Endodermal cell (in vitro differentiated cells): Measurements from ENCODE around the gene LNPK. TPM values are rescaled to one million over a fixed set of nuclear protein-coding genes. Genes with fewer than 3 reads are reported as not detected.

Experiments used
- DNase-seq: peaks from one replicate; pipeline ENCODE4 v3.0.0-alpha.2; 2017
- H3K27ac ChIP-seq: 2 replicates; pipeline ENCODE4 v1.5.1; 2013; ENCODE audit warnings: mild to moderate bottlenecking, low read depth, low read length, moderate library complexity
- H3K27me3 ChIP-seq: 2 replicates; pipeline ENCODE4 v1.6.1; 2013; ENCODE audit warnings: mild to moderate bottlenecking, low read length, moderate library complexity; ENCODE audit not compliant: insufficient read depth, control insufficient read depth, poor library complexity, severe bottlenecking
- H3K36me3 ChIP-seq: 2 replicates; pipeline ENCODE4 v1.7.0; 2013; ENCODE audit warnings: mild to moderate bottlenecking, low read length, moderate library complexity; ENCODE audit not compliant: control insufficient read depth, insufficient read depth
- H3K4me1 ChIP-seq: one replicate; pipeline ENCODE4 v1.7.0; 2013; ENCODE audit warnings: low read length; ENCODE audit not compliant: control insufficient read depth, insufficient read depth
- H3K4me3 ChIP-seq: 2 replicates; pipeline ENCODE4 v1.5.1; 2013; ENCODE audit warnings: mild to moderate bottlenecking, low read length, moderate library complexity
- H3K9ac ChIP-seq: 2 replicates; pipeline ENCODE4 v1.6.1; 2013; ENCODE audit warnings: mild to moderate bottlenecking, low read length, moderate library complexity; ENCODE audit not compliant: poor library complexity, severe bottlenecking; ENCODE audit errors: extremely low read depth
- H3K9me3 ChIP-seq: 2 replicates; pipeline ENCODE4 v1.6.1; 2013; ENCODE audit warnings: mild to moderate bottlenecking, low read length, moderate library complexity; ENCODE audit not compliant: control insufficient read depth
- H3K27ac Mint-ChIP-seq: 2 replicates; pipeline ENCODE4 v1.8.0; 2020; ENCODE audit warnings: mixed read lengths
- H3K27me3 Mint-ChIP-seq: 2 replicates; pipeline ENCODE4 v1.8.0; 2021; ENCODE audit warnings: mild to moderate bottlenecking, mixed read lengths; ENCODE audit not compliant: insufficient read depth
- H3K36me3 Mint-ChIP-seq: 2 replicates; pipeline ENCODE4 v1.8.0; 2020; ENCODE audit warnings: low read depth, mixed read lengths
- H3K4me1 Mint-ChIP-seq: 2 replicates; pipeline ENCODE4 v1.8.0; 2020; ENCODE audit warnings: mixed read lengths
- H3K4me3 Mint-ChIP-seq: 2 replicates; pipeline ENCODE4 v1.8.0; 2020; ENCODE audit warnings: mild to moderate bottlenecking, moderate library complexity, mixed read lengths
- H3K9me3 Mint-ChIP-seq: 2 replicates; pipeline ENCODE4 v1.8.0; 2020; ENCODE audit warnings: mild to moderate bottlenecking, mixed read lengths
- CTCF ChIP-seq: fragments of 200-600 bp; sonication (generic); conservative IDR thresholded peaks from 2 replicates; pipeline ENCODE4 v1.5.0; 2021; ENCODE audit warnings: antibody characterized with exemption, mild to moderate bottlenecking
- WGBS, 2 experiments: methylation state at CpG; one replicate each; pipeline versions ENCODE4 v1.1.5 to v1.1.7; 2013; ENCODE audit warnings: missing lambda C conversion rate in 2 of 2, mixed read lengths in 1 of 2; ENCODE audit not compliant: insufficient coverage in 1 of 2, insufficient read length in 1 of 2; 5-methylcytosine and 5-hydroxymethylcytosine counted together
- total RNA-seq, 2 donors: library from RNA; stranded (reverse); fragmentation: NEBNext Ultra II Directional in 1 of 2; extraction: Animal tissue kit (Norgen Biotek cat#: 25700) in 1 of 2; gene quantifications; 2 replicates in 1 of 2; 3 replicates in 1 of 2; pipeline ENCODE4 v1.2.1, GENCODE V29; 2021

Gene LNPK
- total RNA-seq, 2 donors from 2014 or later = 15.0 to 20.2 TPM

- Mint-ChIP-seq H3K27ac (no peak overlapping the region), H3K36me3 (no peaks in the 10 kb centered on the region)
- WGBS, 2 experiments = no CpG with 5 or more reads among the region's 2 CpGs
Observed at GRCh38 chr2:176024083-176024482, 22.0 kb upstream of the LNPK start.

GRCh38 chr2:176022048-176022447 is 20.0 kb upstream of the LNPK start:
- WGBS, 2 experiments = 100% methylated on average over 1 of the region's 1 CpG; no CpG with 5 or more reads in 1 of the 2 experiments
- Mint-ChIP-seq H3K4me3 (no peak overlapping the region), H3K36me3 (no peaks in the 10 kb centered on the region), H3K4me1 (no peaks in the 10 kb centered on the region), H3K27me3 (peaks cover 5% of the 10 kb centered on the region), H3K9me3 (peaks cover 4% of the 10 kb centered on the region), H3K27ac (no peak overlapping the region)
- no peak overlapping the region for H3K4me3 ChIP-seq
- H3K27ac ChIP-seq = no peak overlapping the region
- TF ChIP-seq CTCF = no peak
- no peaks in the 10 kb centered on the region for H3K4me1 ChIP-seq
- H3K36me3 ChIP-seq = no peaks in the 10 kb centered on the region
- no peak for DNase-seq
- H3K9ac ChIP-seq = no peak overlapping the region
- no peaks in the 10 kb centered on the region for H3K9me3 ChIP-seq
- H3K27me3 ChIP-seq = no peaks in the 10 kb centered on the region

More at GRCh38 chr2:176024083-176024482, 22.0 kb upstream of the LNPK start:
- Histone ChIP-seq H3K4me1 (no peaks in the 10 kb centered on the region), H3K4me3 (no peak overlapping the region), H3K36me3 (no peaks in the 10 kb centered on the region), H3K9ac (no peak overlapping the region), H3K27ac (no peak overlapping the region), H3K9me3 (no peaks in the 10 kb centered on the region), H3K27me3 (peaks cover 10% of the 10 kb centered on the region)
- Mint-ChIP-seq H3K4me1 (no peaks in the 10 kb centered on the region), H3K4me3 (no peak overlapping the region), H3K27me3 (peaks cover 14% of the 10 kb centered on the region), H3K9me3 (peaks cover 4% of the 10 kb centered on the region)
- no peak for TF ChIP-seq CTCF
- DNase-seq = no peak

- Histone ChIP-seq H3K9ac (no peak overlapping the region), H3K4me1 (no peaks in the 10 kb centered on the region), H3K9me3 (no peaks in the 10 kb centered on the region), H3K4me3 (no peak overlapping the region), H3K27me3 (no peaks in the 10 kb centered on the region), H3K27ac (no peak overlapping the region), H3K36me3 (no peaks in the 10 kb centered on the region)
- WGBS, 2 experiments = 91 to 94% methylated on average over 5 to 6 of the region's 6 CpGs
- Mint-ChIP-seq H3K27ac (no peak overlapping the region), H3K36me3 (no peaks in the 10 kb centered on the region), H3K9me3 (peaks cover 4% of the 10 kb centered on the region), H3K4me3 (no peak overlapping the region), H3K4me1 (no peaks in the 10 kb centered on the region), H3K27me3 (peaks cover 5% of the 10 kb centered on the region)
- TF ChIP-seq CTCF = no peak
- DNase-seq = no peak
Observed at GRCh38 chr2:176020400-176020799, 18.3 kb upstream of the LNPK start.
